Mucosa of rectum (tissue), 2 donors: ENCODE results near the gene TOMM22.
A peak's percentile ranks its signal among the peaks of the same experiment; 100 is the strongest.

ENCODE experiments used
- H3K27ac ChIP-seq, 2 donors: one replicate each; pipeline ENCODE4 v1.7.0; 2013; ENCODE audit warnings: inconsistent platforms in 2 of 2, low read depth in 2 of 2, low read length in 2 of 2
- H3K27me3 ChIP-seq, 2 donors: one replicate each; pipeline ENCODE4 v1.7.0; 2013; ENCODE audit warnings: low read length in 2 of 2; ENCODE audit not compliant: control insufficient read depth in 2 of 2, insufficient read depth in 2 of 2
- H3K36me3 ChIP-seq, 2 donors: one replicate each; pipeline ENCODE4 v1.7.0; 2013; ENCODE audit warnings: low read length in 2 of 2; ENCODE audit not compliant: control insufficient read depth in 2 of 2, insufficient read depth in 2 of 2
- H3K4me1 ChIP-seq, 2 donors: one replicate each; pipeline ENCODE4 v1.7.0; 2013; ENCODE audit warnings: low read length in 2 of 2, mild to moderate bottlenecking in 1 of 2; ENCODE audit not compliant: control insufficient read depth in 2 of 2, insufficient read depth in 2 of 2
- H3K4me3 ChIP-seq, 2 donors: one replicate each; pipeline ENCODE4 v1.7.0; 2013; ENCODE audit warnings: low read length in 2 of 2
- H3K9ac ChIP-seq, 2 donors: one replicate each; pipeline ENCODE4 v1.7.0; 2013; ENCODE audit warnings: low read length in 2 of 2, low read depth in 1 of 2, mild to moderate bottlenecking in 1 of 2
- H3K9me3 ChIP-seq, 2 donors: one replicate each; pipeline ENCODE4 v1.7.0; 2013; ENCODE audit warnings: low read length in 2 of 2; ENCODE audit not compliant: control insufficient read depth in 2 of 2
- donor health status: healthy.
- donor health status: Normal muscosa, but diverticular disease.

TOMM22 gene

DNA sequence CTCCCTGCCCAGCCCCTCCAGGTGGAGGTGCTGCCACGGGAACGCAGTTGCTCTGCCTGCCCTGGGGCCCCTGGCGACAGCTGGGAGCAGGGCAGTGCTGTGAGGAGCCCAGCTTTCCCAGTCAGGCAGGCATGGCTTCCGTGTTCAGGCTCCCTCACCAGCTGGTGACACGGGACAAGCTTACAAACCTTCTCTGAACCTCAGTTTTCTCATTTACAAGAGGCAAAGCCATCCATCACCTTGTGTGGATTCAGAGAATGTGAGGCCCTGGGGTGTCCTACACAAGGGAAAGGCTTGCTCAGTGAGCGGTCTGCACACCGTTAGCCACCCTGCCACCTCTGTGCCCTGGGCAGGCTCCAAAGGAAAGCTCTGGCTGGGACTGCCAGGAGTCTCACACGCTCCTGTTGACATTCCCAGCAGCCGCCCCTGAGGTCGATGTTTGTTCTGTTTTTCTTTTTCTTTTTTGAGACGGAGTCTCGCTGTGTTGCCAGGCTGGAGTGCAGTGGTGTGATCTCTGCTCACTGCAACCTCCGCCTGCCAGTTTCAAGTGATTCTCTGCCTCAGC, 50.6 kb downstream of the TOMM22 start:
- H3K4me3 ChIP-seq, result no peak overlapping the region
- no peak overlapping the region for H3K9ac ChIP-seq
- H3K4me1 ChIP-seq, result peaks cover 8 to 10% of the 10 kb centered on the region in 2 donors
- H3K9me3 ChIP-seq, result no peaks in the 10 kb centered on the region
- no peaks in the 10 kb centered on the region for H3K27me3 ChIP-seq
- peaks cover 66 to 74% of the 10 kb centered on the region in 2 donors for H3K36me3 ChIP-seq
- no peak overlapping the region for H3K27ac ChIP-seq

DNA sequence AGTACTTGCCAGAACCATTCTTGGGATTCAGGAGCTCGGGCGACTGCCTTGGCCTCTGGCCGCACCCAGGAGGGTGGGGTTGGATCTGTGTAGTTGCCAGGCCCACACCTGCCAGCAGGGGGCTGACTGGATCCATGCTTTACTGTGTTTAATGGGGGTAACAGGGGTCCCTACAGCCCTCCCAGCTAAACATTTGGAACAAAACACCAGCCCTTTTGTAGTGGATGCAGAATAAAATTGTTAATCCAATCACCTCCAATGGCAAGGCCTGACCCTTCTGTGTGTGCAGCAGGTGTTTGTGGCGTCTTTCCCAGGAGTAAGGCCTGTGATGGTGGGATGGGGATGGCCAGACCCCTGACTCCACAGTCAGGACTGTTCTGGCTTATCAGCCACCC, 51.6 kb downstream of the TOMM22 start:
- Histone ChIP-seq H3K36me3 (peaks cover 66 to 74% of the 10 kb centered on the region in 2 donors), H3K9me3 (no peaks in the 10 kb centered on the region), H3K27ac (no peak overlapping the region), H3K4me1 (peaks cover 8 to 10% of the 10 kb centered on the region in 2 donors), H3K27me3 (no peaks in the 10 kb centered on the region), H3K9ac (no peak overlapping the region), H3K4me3 (no peak overlapping the region)

DNA sequence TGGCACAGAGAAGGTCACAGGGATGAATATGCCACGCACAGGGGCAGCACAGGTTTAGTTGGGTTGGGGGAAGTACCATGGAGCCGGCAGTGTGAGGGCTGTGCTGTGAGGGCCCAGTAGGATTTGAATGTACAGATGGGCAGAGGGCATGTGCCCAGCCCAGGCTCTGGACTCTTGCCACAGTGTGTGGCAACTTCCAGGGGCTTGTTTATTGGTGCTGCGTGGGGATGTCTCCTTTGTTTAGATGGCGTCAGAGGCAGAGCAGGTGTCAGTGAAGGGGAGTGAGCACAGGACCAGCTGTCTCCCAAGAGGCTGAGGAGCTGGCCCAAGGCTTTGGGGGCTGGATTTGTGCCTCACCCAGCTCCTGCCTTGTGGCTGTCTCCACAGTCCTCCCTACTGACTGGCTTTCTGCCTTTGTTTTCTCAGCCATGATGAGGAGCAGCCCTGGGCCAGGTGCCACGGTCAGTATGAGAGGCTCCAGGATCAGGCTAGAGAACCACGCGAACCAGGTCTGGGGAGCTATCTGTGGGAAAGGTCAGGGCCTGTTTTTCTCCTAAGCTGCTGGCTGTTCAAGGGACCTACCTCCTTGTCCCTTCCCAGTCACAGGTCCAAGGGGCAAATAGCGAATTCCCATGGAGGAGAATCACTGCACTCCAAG, 52.1 kb downstream of the TOMM22 start:
- Histone ChIP-seq H3K36me3 (peaks cover 66 to 74% of the 10 kb centered on the region in 2 donors), H3K9ac (no peak overlapping the region), H3K27me3 (no peaks in the 10 kb centered on the region), H3K4me3 (no peak overlapping the region), H3K4me1 (peaks cover 8 to 10% of the 10 kb centered on the region in 2 donors), H3K9me3 (no peaks in the 10 kb centered on the region), H3K27ac (peak overlapping the region in 1 of 2 donors; percentile 4)

DNA sequence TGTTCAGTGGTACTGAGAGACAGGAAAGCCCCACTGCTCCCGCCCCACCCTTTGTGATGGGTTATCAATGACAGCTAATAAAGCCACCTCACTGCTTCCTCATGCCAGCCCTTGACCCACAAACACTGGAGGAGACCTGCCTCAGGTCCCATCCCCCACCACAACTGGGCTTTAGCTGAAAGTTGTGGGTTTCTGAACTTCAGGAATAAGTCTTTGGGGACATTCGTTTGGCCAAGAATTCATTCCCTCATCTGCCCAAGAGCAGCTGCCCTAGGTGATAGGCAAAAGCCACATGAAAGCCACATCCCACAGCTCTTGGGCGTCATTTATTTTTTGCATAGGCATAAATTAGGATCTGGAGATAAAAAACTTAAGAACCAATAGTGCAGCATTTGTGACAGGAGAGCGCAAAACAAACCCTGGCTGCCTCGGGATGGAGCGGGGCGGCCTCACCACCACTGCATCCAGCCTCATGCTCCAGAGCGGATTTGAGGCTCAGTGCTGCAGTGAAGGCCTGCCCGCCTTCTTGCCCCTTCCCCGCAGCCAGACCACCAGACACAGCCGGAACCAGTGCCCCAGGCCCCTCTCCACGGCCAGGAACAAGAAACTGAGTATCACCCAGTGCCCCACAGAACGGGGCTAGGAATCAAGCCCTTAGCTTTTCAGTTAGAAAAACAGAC, 52.8 kb downstream of the TOMM22 start:
- Histone ChIP-seq H3K4me1 (peaks cover 8 to 10% of the 10 kb centered on the region in 2 donors), H3K27me3 (no peaks in the 10 kb centered on the region), H3K4me3 (no peak overlapping the region), H3K27ac (no peak overlapping the region), H3K36me3 (peaks cover 67 to 75% of the 10 kb centered on the region in 2 donors), H3K9me3 (no peaks in the 10 kb centered on the region), H3K9ac (no peak overlapping the region)
